HepG2 (cell line): ENCODE data around the gene SAPCD2. TPM values are rescaled to one million over a fixed set of nuclear protein-coding genes. Genes with fewer than 3 reads are reported as not detected.

Experiments used
- POGZ ChIP-seq: sonication (generic); formaldehyde crosslinking; IDR thresholded peaks from 2 replicates; pipeline ENCODE4 v1.4.0; 2020; ENCODE audit warnings: mild to moderate bottlenecking, missing genetic modification reagents
- PTBP1 ChIP-seq: fragments of 200-400 bp; formaldehyde crosslinking; IDR thresholded peaks from 2 replicates; pipeline ENCODE4 v1.6.1; 2018; ENCODE audit warnings: low read length, low read depth; ENCODE audit not compliant: poor library complexity, severe bottlenecking
- SPEN ChIP-seq: sonication (generic); formaldehyde crosslinking; IDR thresholded peaks from 2 replicates; pipeline ENCODE4 v1.5.1; 2020; ENCODE audit warnings: low read depth, mild to moderate bottlenecking, missing genetic modification reagents
- ZBTB40 ChIP-seq, 2 experiments: fragments of 450-650 bp in 1 of 2; sonication (generic) in 1 of 2; formaldehyde crosslinking in 1 of 2; IDR thresholded peaks; 2 replicates each; pipeline versions ENCODE4 v1.6.1 to v1.8.0; 2016 to 2022; ENCODE audit warnings: antibody characterized with exemption in 1 of 2, mild to moderate bottlenecking in 1 of 2, missing genetic modification reagents in 1 of 2
- ZNF17 ChIP-seq: sonication (generic); formaldehyde crosslinking; IDR thresholded peaks from 2 replicates; pipeline ENCODE4 v1.5.0; 2020; ENCODE audit warnings: mild to moderate bottlenecking, missing genetic modification reagents
- ZNF563 ChIP-seq: sonication (generic); formaldehyde crosslinking; IDR thresholded peaks from 2 replicates; pipeline ENCODE4 v1.8.0; 2022; ENCODE audit warnings: mild to moderate bottlenecking, moderate library complexity, missing genetic modification reagents
- ZNF776 ChIP-seq: sonication (generic); formaldehyde crosslinking; IDR thresholded peaks from 2 replicates; pipeline ENCODE4 v1.4.0; 2020; ENCODE audit warnings: mild to moderate bottlenecking, missing genetic modification reagents
- polyA plus RNA-seq, 8 experiments: library from polyadenylated mRNA; depleted of rRNA in 3 of 8; stranded (reverse) in 7 of 8; unstranded in 1 of 8; fragments of >200 nt; fragmentation: Illumina TruSeq in 4 of 8; extraction: Trizol in 4 of 8; gene quantifications; 2 replicates each; pipeline versions ENCODE4 v1.2.1 to v1.2.3, GENCODE V29; 2011 to 2016; ENCODE audit warnings: low read depth in 4 of 8, missing spikeins in 1 of 8, mixed read lengths in 1 of 8; ENCODE audit not compliant: insufficient read depth in 1 of 8
- total RNA-seq, 5 experiments: library from RNA; depleted of rRNA; stranded (reverse); fragments of >200 nt; fragmentation: Illumina TruSeq; extraction: Trizol; gene quantifications; 2 replicates each; pipeline ENCODE4 v1.2.3, GENCODE V29; 2016; ENCODE audit warnings: low read depth in 1 of 5
- TF ChIP-seq, protein P1 (sequence below): sonication (generic); formaldehyde crosslinking; IDR thresholded peaks from 2 replicates; pipeline ENCODE4 v1.8.0; 2022; ENCODE audit warnings: mild to moderate bottlenecking, missing genetic modification reagents
- TF ChIP-seq, protein P2 (sequence below): sonication (generic); formaldehyde crosslinking; IDR thresholded peaks from 2 replicates; pipeline ENCODE4 v1.5.0; 2020; ENCODE audit warnings: missing genetic modification reagents

Gene SAPCD2
- total and polyA plus RNA-seq, 2 of the 13 experiments (the other 11 are each of a cell fraction or from before 2014, with no cell fraction given): 21.9 to 42.8 TPM

GRCh38 chr9:137111788-137112563 is 41.6 kb upstream of the SAPCD2 start (continued):
- TF ChIP-seq ZBTB40 (IDR thresholded peaks at IDR 0.05): no peak
- no peak; the same call in 1 of the 2 replicates for TF ChIP-seq ZBTB40 (CRISPR knock-in tag; IDR thresholded peaks at IDR 0.05)
- TF ChIP-seq SPEN (CRISPR knock-in tag): peak; percentile 32; the same call in 1 of the 2 replicates
- TF ChIP-seq, protein P1, sequence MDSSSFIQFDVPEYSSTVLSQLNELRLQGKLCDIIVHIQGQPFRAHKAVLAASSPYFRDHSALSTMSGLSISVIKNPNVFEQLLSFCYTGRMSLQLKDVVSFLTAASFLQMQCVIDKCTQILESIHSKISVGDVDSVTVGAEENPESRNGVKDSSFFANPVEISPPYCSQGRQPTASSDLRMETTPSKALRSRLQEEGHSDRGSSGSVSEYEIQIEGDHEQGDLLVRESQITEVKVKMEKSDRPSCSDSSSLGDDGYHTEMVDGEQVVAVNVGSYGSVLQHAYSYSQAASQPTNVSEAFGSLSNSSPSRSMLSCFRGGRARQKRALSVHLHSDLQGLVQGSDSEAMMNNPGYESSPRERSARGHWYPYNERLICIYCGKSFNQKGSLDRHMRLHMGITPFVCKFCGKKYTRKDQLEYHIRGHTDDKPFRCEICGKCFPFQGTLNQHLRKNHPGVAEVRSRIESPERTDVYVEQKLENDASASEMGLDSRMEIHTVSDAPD (CRISPR knock-in tag): no peak
- no peak for TF ChIP-seq PTBP1
- TF ChIP-seq ZNF563 (CRISPR knock-in tag): no peak
- TF ChIP-seq, protein P2, sequence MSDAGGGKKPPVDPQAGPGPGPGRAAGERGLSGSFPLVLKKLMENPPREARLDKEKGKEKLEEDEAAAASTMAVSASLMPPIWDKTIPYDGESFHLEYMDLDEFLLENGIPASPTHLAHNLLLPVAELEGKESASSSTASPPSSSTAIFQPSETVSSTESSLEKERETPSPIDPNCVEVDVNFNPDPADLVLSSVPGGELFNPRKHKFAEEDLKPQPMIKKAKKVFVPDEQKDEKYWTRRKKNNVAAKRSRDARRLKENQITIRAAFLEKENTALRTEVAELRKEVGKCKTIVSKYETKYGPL (CRISPR knock-in tag): no peak
- no peak for TF ChIP-seq ZNF17 (CRISPR knock-in tag)
- no peak for TF ChIP-seq POGZ
- TF ChIP-seq ZNF776 (CRISPR knock-in tag): no peak
